HG03045 (cell line): ENCODE data around the gene SLC10A3.

ENCODE experiments used
- ATAC-seq: cut with Tn5 transposase; IDR thresholded peaks from one replicate; pipeline ENCODE4 v1.9.1; 2021; ENCODE audit warnings: mild to moderate bottlenecking, moderate library complexity; ENCODE audit not compliant: unreplicated experiment

The SLC10A3 gene

GRCh38 chrX:154490414-154491083 lies at the start of gene SLC10A3:
TSS of gene SLC10A3 (minus strand) at chrX:154490629. CDS start at chrX:154488940, 1,689 bp downstream.
- ATAC-seq = peak; percentile 72

GRCh38 chrX:154539077-154539476 lies 48.6 kb upstream of the SLC10A3 start:
- ATAC-seq = no peak

GRCh38 chrX:154535892-154536291 lies 45.5 kb upstream of the SLC10A3 start:
- no peak for ATAC-seq

GRCh38 chrX:154534526-154535322 lies 44.3 kb upstream of the SLC10A3 start:
- peak; percentile 88 for ATAC-seq

- ATAC-seq = no peak
These were observed 42.3 kb upstream of the SLC10A3 start for GRCh38 chrX:154532690-154533089.

GRCh38 chrX:154531626-154532025 lies 41.2 kb upstream of the SLC10A3 start:
- no peak for ATAC-seq

GRCh38 chrX:154530286-154530685 lies 39.9 kb upstream of the SLC10A3 start:
- no peak for ATAC-seq

GRCh38 chrX:154529206-154529612 lies 38.8 kb upstream of the SLC10A3 start:
- no peak for ATAC-seq

GRCh38 chrX:154526901-154527675 lies 36.7 kb upstream of the SLC10A3 start:
- ATAC-seq = peak; percentile 75

GRCh38 chrX:154525606-154526490 lies 35.4 kb upstream of the SLC10A3 start:
- ATAC-seq = no peak

GRCh38 chrX:154519389-154519788 lies 29.0 kb upstream of the SLC10A3 start:
- no peak for ATAC-seq

GRCh38 chrX:154517101-154517781 lies 26.8 kb upstream of the SLC10A3 start:
- no peak for ATAC-seq

GRCh38 chrX:154516656-154517100 lies 26.2 kb upstream of the SLC10A3 start:
- no peak for ATAC-seq

GRCh38 chrX:154515966-154516655 lies 25.7 kb upstream of the SLC10A3 start, which contains the start of gene FAM3A:
TSS of gene FAM3A (minus strand) at chrX:154516232. CDS start at chrX:154515772, 460 bp downstream.
- peak; percentile 90 for ATAC-seq

- ATAC-seq = no peak
These were observed 24.9 kb upstream of the SLC10A3 start for GRCh38 chrX:154515090-154515965.

GRCh38 chrX:154513716-154514115 lies 23.3 kb upstream of the SLC10A3 start:
- ATAC-seq = no peak

- no peak for ATAC-seq
These were observed 22.6 kb upstream of the SLC10A3 start for GRCh38 chrX:154512879-154513553.

GRCh38 chrX:154511761-154512160 lies 21.3 kb upstream of the SLC10A3 start:
- no peak for ATAC-seq
